PC-9 (cell line): Measurements from ENCODE around the gene CDK5RAP2. TPM values are rescaled to one million over a fixed set of nuclear protein-coding genes. Genes with fewer than 3 reads are reported as not detected.
"Not testable (repeated sequence)": the region's sequence is repeated elsewhere in the genome, so short reads cannot be mapped to it uniquely, and the experiment has no call there.

Source experiments
- BruUV-seq: library from RNA; stranded (reverse); fragments of 400-500 nt; replicated peaks from 2 replicates; lab custom pipeline; 2021; lab: Mats Ljungman, UMichigan
- CTCF ChIA-PET: fragments of 300-600 bp; sonication (Branson Sonifier 250); formaldehyde crosslinking; loops from one replicate; lab custom pipeline; 2022; ENCODE audit warnings: antibody characterized with exemption; lab: Charles Lee
- POLR2A ChIA-PET: fragments of 300-600 bp; sonication (Branson Sonifier 250); formaldehyde crosslinking; loops from one replicate; lab custom pipeline; 2022; ENCODE audit warnings: antibody characterized with exemption; ENCODE audit not compliant: unreplicated experiment; lab: Charles Lee
- DNase-seq, 2 experiments: peaks; one replicate each; pipeline versions ENCODE4 v3.0.0 to v3.0.0-alpha.2; 2015 to 2022; ENCODE audit warnings: mixed read lengths in 1 of 2
- H2AFZ ChIP-seq: fragments of 200-600 bp; sonication (generic); 2 replicates; pipeline ENCODE4 v1.8.1; 2017; ENCODE audit warnings: antibody characterized with exemption
- H3F3A ChIP-seq: fragments of 200-600 bp; sonication (generic); 2 replicates; pipeline ENCODE4 v1.8.1; 2017; ENCODE audit warnings: antibody characterized with exemption, mild to moderate bottlenecking, low read depth; ENCODE audit not compliant: insufficient read depth
- H3K27ac ChIP-seq: fragments of 200-600 bp; sonication (generic); 2 replicates; pipeline ENCODE4 v1.6.1; 2016; ENCODE audit warnings: mixed run types
- H3K27me3 ChIP-seq: fragments of 200-600 bp; sonication (generic); 2 replicates; pipeline ENCODE4 v1.6.1; 2016; ENCODE audit warnings: low read depth, mixed run types; ENCODE audit not compliant: insufficient read depth
- H3K36me3 ChIP-seq: fragments of 200-600 bp; sonication (generic); 2 replicates; pipeline ENCODE4 v1.6.1; 2016; ENCODE audit warnings: low read depth, mixed run types
- H3K4me1 ChIP-seq: fragments of 200-600 bp; sonication (generic); replicated peaks from 2 replicates; pipeline ENCODE4 v1.6.1; 2016; ENCODE audit warnings: mixed run types; ENCODE audit not compliant: insufficient read depth
- H3K4me2 ChIP-seq: fragments of 200-600 bp; sonication (generic); 2 replicates; pipeline ENCODE4 v1.6.1; 2017; ENCODE audit warnings: mixed run types
- H3K4me3 ChIP-seq: fragments of 200-600 bp; sonication (generic); 2 replicates; pipeline ENCODE4 v1.6.1; 2016; ENCODE audit warnings: mixed run types
- H3K79me2 ChIP-seq: fragments of 200-600 bp; sonication (generic); 2 replicates; pipeline ENCODE4 v1.6.1; 2017; ENCODE audit warnings: low read depth, mixed run types
- H3K9me2 ChIP-seq: fragments of 200-600 bp; sonication (generic); 2 replicates; pipeline ENCODE4 v1.8.1; 2017; ENCODE audit warnings: mild to moderate bottlenecking; ENCODE audit not compliant: insufficient read depth
- H3K9me3 ChIP-seq: fragments of 200-600 bp; sonication (generic); 2 replicates; pipeline ENCODE4 v1.8.1; 2016; ENCODE audit warnings: low read depth; ENCODE audit not compliant: insufficient read depth
- H4K20me1 ChIP-seq: fragments of 200-600 bp; sonication (generic); 2 replicates; pipeline ENCODE4 v1.8.1; 2017; ENCODE audit not compliant: insufficient read depth
- CTCF ChIP-seq: fragments of 200-600 bp; sonication (generic); conservative IDR thresholded peaks from 2 replicates; pipeline ENCODE4 v1.6.1; 2017; ENCODE audit warnings: mixed run types, antibody characterized with exemption, mild to moderate bottlenecking, moderate library complexity
- EZH2 ChIP-seq: fragments of 200-600 bp; sonication (generic); IDR thresholded peaks from 2 replicates; pipeline ENCODE4 v1.8.0; 2017; ENCODE audit warnings: antibody characterized with exemption, low read depth
- intact Hi-C: fragments of 100-400 bp; cut with micrococcal nuclease; formaldehyde crosslinking; loops from one replicate; pipeline ENCODE4 v1.10.0; 2022; ENCODE audit not compliant: unreplicated experiment
- total RNA-seq: library from RNA; stranded (reverse); gene quantifications from 2 replicates; pipeline ENCODE4 v1.2.3, GENCODE V29; 2021

CDK5RAP2 gene
- total RNA-seq, 1 experiment from 2014 or later = 113 TPM

GRCh38 chr9:120522032-120522431, 57.9 kb downstream of the CDK5RAP2 start:
- Histone ChIP-seq H3F3A (no peaks in the 10 kb centered on the region), H3K4me2 (no peak overlapping the region), H3K27ac (no peak overlapping the region), H3K9me3 (no peaks in the 10 kb centered on the region), H3K4me1 (no peaks in the 10 kb centered on the region), H3K27me3 (no peaks in the 10 kb centered on the region), H3K79me2 (no peaks in the 10 kb centered on the region), H3K4me3 (no peak overlapping the region), H4K20me1 (no peaks in the 10 kb centered on the region), H3K9me2 (no peaks in the 10 kb centered on the region), H3K36me3 (peaks cover 27% of the 10 kb centered on the region), H2AFZ (no peak overlapping the region)
- intact Hi-C loops = no loop called here
- ChIA-PET CTCF (no interaction called here), POLR2A (no interaction called here)
- no TSS peak for BruUV-seq
- TF ChIP-seq CTCF (no peak), EZH2 (no peak)
- DNase-seq = no peak

GRCh38 chr9:120521101-120521500, 58.9 kb downstream of the CDK5RAP2 start:
- H3K36me3 ChIP-seq = peaks cover 27% of the 10 kb centered on the region
- intact Hi-C loops = no loop called here

GRCh38 chr9:120515996-120516395, 64.0 kb downstream of the CDK5RAP2 start:
- CTCF ChIA-PET, POLR2A ChIA-PET, intact Hi-C loops: not testable (repeated sequence)

More at GRCh38 chr9:120521101-120521500, 58.9 kb downstream of the CDK5RAP2 start:
- no peaks in the 10 kb centered on the region for H3K4me1 ChIP-seq
- H3K79me2 ChIP-seq = no peaks in the 10 kb centered on the region
- H3F3A ChIP-seq = no peaks in the 10 kb centered on the region
- ChIA-PET CTCF (no interaction called here), POLR2A (no interaction called here)
- no TSS peak for BruUV-seq
- H3K4me2 ChIP-seq = no peak overlapping the region
- no peaks in the 10 kb centered on the region for H3K27me3 ChIP-seq
- no peak overlapping the region for H3K4me3 ChIP-seq
- TF ChIP-seq EZH2 = no peak
- no peak for TF ChIP-seq CTCF
- H3K9me3 ChIP-seq = no peaks in the 10 kb centered on the region
- DNase-seq = no peak
- H4K20me1 ChIP-seq = no peaks in the 10 kb centered on the region
- no peak overlapping the region for H3K27ac ChIP-seq
- H3K9me2 ChIP-seq = no peaks in the 10 kb centered on the region
- H2AFZ ChIP-seq = no peak overlapping the region

GRCh38 chr9:120515481-120515880, 64.5 kb downstream of the CDK5RAP2 start:
- H3F3A ChIP-seq, H3K79me2 ChIP-seq, H4K20me1 ChIP-seq, POLR2A ChIA-PET, BruUV-seq, CTCF ChIA-PET, H3K27me3 ChIP-seq, H3K4me1 ChIP-seq, H3K9me3 ChIP-seq, intact Hi-C loops, H3K27ac ChIP-seq, H2AFZ ChIP-seq, H3K9me2 ChIP-seq, H3K4me2 ChIP-seq, H3K4me3 ChIP-seq, DNase-seq: not testable (repeated sequence)
- peaks cover 26% of the 10 kb centered on the region for H3K36me3 ChIP-seq

More at GRCh38 chr9:120515996-120516395, 64.0 kb downstream of the CDK5RAP2 start:
- not testable (repeated sequence) for DNase-seq, H4K20me1 ChIP-seq, H3K9me3 ChIP-seq, H3K4me3 ChIP-seq, H3K27ac ChIP-seq, H3K27me3 ChIP-seq, H3K79me2 ChIP-seq, H3F3A ChIP-seq, H3K9me2 ChIP-seq, H3K4me2 ChIP-seq, BruUV-seq, H3K4me1 ChIP-seq, H2AFZ ChIP-seq
- H3K36me3 ChIP-seq = peaks cover 22% of the 10 kb centered on the region
